ENCODE measurements around the gene POLR2J. TPM values are rescaled to one million over a fixed set of nuclear protein-coding genes. Genes with fewer than 3 reads are reported as not detected.

The POLR2J gene
- total RNA-seq, 2 experiments from 2014 or later, result 62.4 to 68.6 TPM

DNA sequence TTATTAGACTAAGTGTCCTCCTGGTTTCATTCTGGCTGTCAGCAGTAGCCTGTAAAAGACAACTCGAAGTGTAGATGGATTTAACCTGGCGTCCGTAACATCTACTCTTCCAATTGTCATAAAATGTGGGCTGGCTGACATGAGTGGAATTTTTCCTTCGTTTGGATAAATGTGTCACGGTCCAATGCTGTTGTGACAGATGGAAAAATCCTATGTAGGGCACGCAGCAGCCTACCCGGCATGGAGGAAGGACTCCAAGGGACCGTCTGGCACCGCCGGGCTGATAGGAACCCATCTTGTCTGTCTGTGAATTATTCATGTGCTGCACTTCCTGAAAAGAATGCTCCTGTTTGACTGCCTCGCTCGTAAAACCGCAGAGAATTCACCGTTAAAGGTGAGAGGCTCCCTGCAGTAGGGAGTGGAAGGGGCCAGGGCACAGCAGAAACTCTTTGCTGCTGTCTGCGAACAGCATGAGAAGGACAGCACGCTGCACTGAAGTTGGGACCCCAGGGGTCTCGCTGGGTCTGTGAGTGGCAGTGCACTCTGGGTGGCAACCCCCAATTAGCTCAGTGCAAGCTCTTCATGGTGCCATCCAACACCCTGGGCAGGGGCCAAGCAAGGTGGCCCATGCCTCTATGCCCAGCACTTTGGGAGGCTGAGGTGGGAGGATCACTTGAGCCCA lies 47.0 kb downstream of the POLR2J start:
- POLR2A ChIA-PET, result interaction anchor here (0.9 to 6.2 kb wide), 2 partner anchors 12 to 27 kb away, joined by 5 to 66 read pairs; no protein-coding TSS in a partner anchor
- intact Hi-C loops (cut with micrococcal nuclease; ENCODE audit: unreplicated experiment), result loop anchor here (5.0 kb wide), 1 partner anchor 574 kb away; no protein-coding TSS in a partner anchor
- H3K4me3 ChIP-seq (ENCODE audit: low read depth, low read length, poor library complexity, severe bottlenecking), result peak overlapping the region; percentile 80
- H3K36me3 ChIP-seq (ENCODE audit: insufficient read depth, low read length), result peaks cover 44% of the 10 kb centered on the region
- peak overlapping the region; percentile 94 for H3K27ac ChIP-seq (ENCODE audit: low read depth, low read length, poor library complexity, severe bottlenecking)
- no peaks in the 10 kb centered on the region for H4K20me1 ChIP-seq (ENCODE audit: insufficient read depth, low read length)
- H3K4me2 ChIP-seq (ENCODE audit: low read length), result peak overlapping the region; percentile 75
- H3K9me3 ChIP-seq (ENCODE audit: low read length), result no peaks in the 10 kb centered on the region
- H3K4me1 ChIP-seq (ENCODE audit: insufficient read depth, low read length, poor library complexity, severe bottlenecking), result peaks cover 82% of the 10 kb centered on the region
- H3K9me2 ChIP-seq (ENCODE audit: insufficient read depth, low read length), result no peaks in the 10 kb centered on the region
- TSS peak; percentile 66 for BruUV-seq (replicated peaks)
- CTCF ChIA-PET (ENCODE audit: unreplicated experiment), result interaction anchor here (1.2 kb wide), 1 partner anchor 13 kb away, joined by 4 read pairs; no protein-coding TSS in a partner anchor
- DNase-seq (ENCODE audit: low spot score), result peak; percentile 84
- TF ChIP-seq, protein P1, sequence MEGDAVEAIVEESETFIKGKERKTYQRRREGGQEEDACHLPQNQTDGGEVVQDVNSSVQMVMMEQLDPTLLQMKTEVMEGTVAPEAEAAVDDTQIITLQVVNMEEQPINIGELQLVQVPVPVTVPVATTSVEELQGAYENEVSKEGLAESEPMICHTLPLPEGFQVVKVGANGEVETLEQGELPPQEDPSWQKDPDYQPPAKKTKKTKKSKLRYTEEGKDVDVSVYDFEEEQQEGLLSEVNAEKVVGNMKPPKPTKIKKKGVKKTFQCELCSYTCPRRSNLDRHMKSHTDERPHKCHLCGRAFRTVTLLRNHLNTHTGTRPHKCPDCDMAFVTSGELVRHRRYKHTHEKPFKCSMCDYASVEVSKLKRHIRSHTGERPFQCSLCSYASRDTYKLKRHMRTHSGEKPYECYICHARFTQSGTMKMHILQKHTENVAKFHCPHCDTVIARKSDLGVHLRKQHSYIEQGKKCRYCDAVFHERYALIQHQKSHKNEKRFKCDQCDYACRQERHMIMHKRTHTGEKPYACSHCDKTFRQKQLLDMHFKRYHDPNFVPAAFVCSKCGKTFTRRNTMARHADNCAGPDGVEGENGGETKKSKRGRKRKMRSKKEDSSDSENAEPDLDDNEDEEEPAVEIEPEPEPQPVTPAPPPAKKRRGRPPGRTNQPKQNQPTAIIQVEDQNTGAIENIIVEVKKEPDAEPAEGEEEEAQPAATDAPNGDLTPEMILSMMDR (conservative IDR thresholded peaks at IDR 0.05; ENCODE audit: low read length), result no peak
- no peak for TF ChIP-seq EZH2phosphoT487 (IDR thresholded peaks at IDR 0.05; ENCODE audit: borderline replicate concordance, low read depth, low read length)
- no peak overlapping the region; the same call in 1 of the 2 replicates for H2AFZ ChIP-seq (ENCODE audit: low read length)
- H3K79me2 ChIP-seq (ENCODE audit: insufficient read depth, low read depth, low read length), result peaks cover 45% of the 10 kb centered on the region

DNA sequence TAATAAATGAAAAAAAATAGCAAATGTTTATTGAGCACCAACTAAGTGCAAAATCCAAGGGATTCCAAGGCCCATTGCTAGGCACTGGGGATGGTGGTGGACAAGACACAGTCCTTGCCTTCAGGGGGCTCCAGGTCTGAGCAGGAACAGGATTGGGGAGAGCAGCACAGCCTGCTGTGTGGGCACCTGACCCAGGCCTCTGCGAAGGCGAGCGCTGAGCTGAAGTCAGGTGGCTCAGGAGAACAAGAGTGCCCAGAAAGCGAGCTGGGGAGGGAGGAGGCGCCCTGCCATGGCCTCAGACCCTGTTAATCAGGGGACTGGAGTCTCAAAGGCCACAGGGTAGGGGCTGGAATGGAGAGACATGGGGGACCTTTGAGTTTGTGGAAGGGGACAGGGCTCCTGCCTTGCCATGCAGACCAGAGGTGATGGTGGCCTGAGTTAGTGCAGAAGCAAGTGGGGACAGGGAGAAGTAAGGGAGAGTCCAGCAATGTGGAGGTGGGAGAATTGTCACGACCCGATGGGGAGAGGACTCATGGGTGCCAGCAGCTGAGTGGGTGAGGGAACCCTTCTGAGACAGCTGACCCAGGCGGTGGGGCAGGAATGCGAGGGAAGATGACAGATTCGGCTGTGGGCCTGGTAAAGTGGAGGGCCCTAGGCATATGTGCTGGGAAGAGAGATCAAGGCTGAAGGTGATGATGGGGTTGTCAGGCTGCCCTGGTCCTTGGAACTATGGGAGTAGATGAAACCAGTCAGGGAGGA lies 49.4 kb downstream of the POLR2J start:
- H4K20me1 ChIP-seq (ENCODE audit: insufficient read depth, low read length), result no peaks in the 10 kb centered on the region
- ChIA-PET CTCF (ENCODE audit: unreplicated experiment) (no interaction called here), POLR2A (interaction anchor here (0.9 kb wide), 2 partner anchors 11 to 35 kb away, joined by 3 read pairs; no protein-coding TSS in a partner anchor)
- TF ChIP-seq, protein P1 (conservative IDR thresholded peaks at IDR 0.05; ENCODE audit: low read length), result no peak
- no peak for TF ChIP-seq EZH2phosphoT487 (IDR thresholded peaks at IDR 0.05; ENCODE audit: borderline replicate concordance, low read depth, low read length)
- intact Hi-C loops (cut with micrococcal nuclease; ENCODE audit: unreplicated experiment), result no loop called here
- no peaks in the 10 kb centered on the region for H3K9me3 ChIP-seq (ENCODE audit: low read length)
- no TSS peak for BruUV-seq (replicated peaks)
- peaks cover 85% of the 10 kb centered on the region for H3K4me1 ChIP-seq (ENCODE audit: insufficient read depth, low read length, poor library complexity, severe bottlenecking)
- H3K9me2 ChIP-seq (ENCODE audit: insufficient read depth, low read length), result no peaks in the 10 kb centered on the region
- no peak for DNase-seq (ENCODE audit: low spot score)
- H3K79me2 ChIP-seq (ENCODE audit: insufficient read depth, low read depth, low read length), result peaks cover 21% of the 10 kb centered on the region
- H3K4me2 ChIP-seq (ENCODE audit: low read length), result no peak overlapping the region
- H3K36me3 ChIP-seq (ENCODE audit: insufficient read depth, low read length), result peaks cover 36% of the 10 kb centered on the region
- H3K4me3 ChIP-seq (ENCODE audit: low read depth, low read length, poor library complexity, severe bottlenecking), result no peak overlapping the region
- no peak overlapping the region for H2AFZ ChIP-seq (ENCODE audit: low read length)
- peak overlapping the region; percentile 94 for H3K27ac ChIP-seq (ENCODE audit: low read depth, low read length, poor library complexity, severe bottlenecking)

Measured in OCI-LY7 (cell line).